GM18526 (cell line): Measurements from ENCODE around the gene SMARCA4.

Source experiments
- POLR2A ChIP-seq: IDR thresholded peaks from 3 replicates; pipeline ENCODE4 v1.6.1; 2011; ENCODE audit not compliant: insufficient read length; ENCODE audit errors: extremely low read depth

SMARCA4 gene

GRCh38 chr19:10964903-10965302 is 4.1 kb downstream of the SMARCA4 start:
- no peak for TF ChIP-seq POLR2A

GRCh38 chr19:10965398-10965797 is 4.6 kb downstream of the SMARCA4 start:
- no peak for TF ChIP-seq POLR2A

GRCh38 chr19:10966809-10967208 is 6.0 kb downstream of the SMARCA4 start:
- TF ChIP-seq POLR2A, result no peak

GRCh38 chr19:10968527-10969135 is 7.8 kb downstream of the SMARCA4 start:
- TF ChIP-seq POLR2A, result no peak

- no peak for TF ChIP-seq POLR2A
Observed at GRCh38 chr19:10971107-10971726, 10.4 kb downstream of the SMARCA4 start.

- TF ChIP-seq POLR2A, result no peak
Observed at GRCh38 chr19:10975374-10976130, 14.7 kb downstream of the SMARCA4 start.

GRCh38 chr19:10976131-10976892 is 15.5 kb downstream of the SMARCA4 start:
- TF ChIP-seq POLR2A, result no peak

- no peak for TF ChIP-seq POLR2A
Observed at GRCh38 chr19:10977742-10978092, 16.9 kb downstream of the SMARCA4 start.

- no peak for TF ChIP-seq POLR2A
Observed at GRCh38 chr19:10979951-10980381, 19.1 kb downstream of the SMARCA4 start.

- no peak for TF ChIP-seq POLR2A
Observed at GRCh38 chr19:10981252-10981895, 20.5 kb downstream of the SMARCA4 start.

- no peak for TF ChIP-seq POLR2A
Observed at GRCh38 chr19:10983026-10983425, 22.2 kb downstream of the SMARCA4 start.

GRCh38 chr19:10984166-10984735 is 23.4 kb downstream of the SMARCA4 start:
- no peak for TF ChIP-seq POLR2A

GRCh38 chr19:10985502-10985901 is 24.7 kb downstream of the SMARCA4 start:
- no peak for TF ChIP-seq POLR2A

- no peak for TF ChIP-seq POLR2A
Observed at GRCh38 chr19:10986301-10987127, 25.7 kb downstream of the SMARCA4 start.
